OCI-LY3 (cell line): ENCODE results near the gene MGST1.
A peak's percentile ranks its signal among the peaks of the same experiment; 100 is the strongest.

ENCODE experiments used
- H2AFZ ChIP-seq: fragments of 200-600, 300-600 bp; shearing (Covaris generic); 2 replicates; pipeline ENCODE4 v1.6.0; 2014; ENCODE audit warnings: antibody characterized with exemption, low read depth, low read length
- H3K27ac ChIP-seq: fragments of 200-600, 300-600 bp; sonication (generic); 2 replicates; pipeline ENCODE4 v1.5.1; 2014; ENCODE audit warnings: mild to moderate bottlenecking, low read length, moderate library complexity, mixed read lengths
- H3K27me3 ChIP-seq: fragments of 200-600, 300-600 bp; sonication (generic); 2 replicates; pipeline ENCODE4 v1.6.1; 2014; ENCODE audit warnings: low read depth, low read length, mixed read lengths
- H3K36me3 ChIP-seq: fragments of 200-600, 300-600 bp; sonication (generic); replicated peaks from 2 replicates; pipeline ENCODE3; 2014; ENCODE audit warnings: low read depth, low read length, mixed read lengths
- H3K4me1 ChIP-seq: fragments of 300-600, 200-600 bp; sonication (generic); 2 replicates; pipeline ENCODE4 v1.6.1; 2014; ENCODE audit warnings: low read length, mixed read lengths
- H3K4me2 ChIP-seq: fragments of 200-600, 300-600 bp; sonication (generic); 2 replicates; pipeline ENCODE4 v1.6.1; 2014; ENCODE audit warnings: low read length, mixed read lengths
- H3K4me3 ChIP-seq: fragments of 300-600, 200-600 bp; sonication (generic); 2 replicates; pipeline ENCODE4 v1.5.1; 2014; ENCODE audit warnings: antibody characterized with exemption, mild to moderate bottlenecking, low read length, moderate library complexity
- H3K79me2 ChIP-seq: fragments of 300-600, 200-600 bp; shearing (Covaris generic); 2 replicates; pipeline ENCODE4 v1.6.1; 2014; ENCODE audit warnings: mild to moderate bottlenecking, low read length, mixed read lengths
- H3K9ac ChIP-seq: fragments of 300-600, 200-600 bp; shearing (Covaris generic); 2 replicates; pipeline ENCODE4 v1.6.0; 2014; ENCODE audit warnings: mild to moderate bottlenecking, low read length, moderate library complexity
- H3K9me3 ChIP-seq: fragments of 200-600, 300-600 bp; shearing (Covaris generic); 2 replicates; pipeline ENCODE4 v1.6.1; 2014; ENCODE audit warnings: low read length, mixed read lengths; ENCODE audit not compliant: insufficient read depth
- H4K20me1 ChIP-seq: fragments of 200-600, 300-600 bp; sonication (generic); 2 replicates; pipeline ENCODE4 v1.6.1; 2016; ENCODE audit warnings: low read length, mixed read lengths; ENCODE audit not compliant: insufficient read depth
- EZH2phosphoT487 ChIP-seq: fragments of 200-600 bp; shearing (Covaris generic); IDR thresholded peaks from 2 replicates; pipeline ENCODE4 v1.6.1; 2018; ENCODE audit warnings: antibody characterized with exemption, mixed run types, low read depth
- TF ChIP-seq, protein P1 (sequence below): fragments of 200-600, 300-600 bp; sonication (generic); IDR thresholded peaks from 2 replicates; pipeline ENCODE4 v1.5.1; 2014; ENCODE audit warnings: antibody characterized with exemption, low read length, low read depth

The MGST1 gene, protein sequence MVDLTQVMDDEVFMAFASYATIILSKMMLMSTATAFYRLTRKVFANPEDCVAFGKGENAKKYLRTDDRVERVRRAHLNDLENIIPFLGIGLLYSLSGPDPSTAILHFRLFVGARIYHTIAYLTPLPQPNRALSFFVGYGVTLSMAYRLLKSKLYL

DNA sequence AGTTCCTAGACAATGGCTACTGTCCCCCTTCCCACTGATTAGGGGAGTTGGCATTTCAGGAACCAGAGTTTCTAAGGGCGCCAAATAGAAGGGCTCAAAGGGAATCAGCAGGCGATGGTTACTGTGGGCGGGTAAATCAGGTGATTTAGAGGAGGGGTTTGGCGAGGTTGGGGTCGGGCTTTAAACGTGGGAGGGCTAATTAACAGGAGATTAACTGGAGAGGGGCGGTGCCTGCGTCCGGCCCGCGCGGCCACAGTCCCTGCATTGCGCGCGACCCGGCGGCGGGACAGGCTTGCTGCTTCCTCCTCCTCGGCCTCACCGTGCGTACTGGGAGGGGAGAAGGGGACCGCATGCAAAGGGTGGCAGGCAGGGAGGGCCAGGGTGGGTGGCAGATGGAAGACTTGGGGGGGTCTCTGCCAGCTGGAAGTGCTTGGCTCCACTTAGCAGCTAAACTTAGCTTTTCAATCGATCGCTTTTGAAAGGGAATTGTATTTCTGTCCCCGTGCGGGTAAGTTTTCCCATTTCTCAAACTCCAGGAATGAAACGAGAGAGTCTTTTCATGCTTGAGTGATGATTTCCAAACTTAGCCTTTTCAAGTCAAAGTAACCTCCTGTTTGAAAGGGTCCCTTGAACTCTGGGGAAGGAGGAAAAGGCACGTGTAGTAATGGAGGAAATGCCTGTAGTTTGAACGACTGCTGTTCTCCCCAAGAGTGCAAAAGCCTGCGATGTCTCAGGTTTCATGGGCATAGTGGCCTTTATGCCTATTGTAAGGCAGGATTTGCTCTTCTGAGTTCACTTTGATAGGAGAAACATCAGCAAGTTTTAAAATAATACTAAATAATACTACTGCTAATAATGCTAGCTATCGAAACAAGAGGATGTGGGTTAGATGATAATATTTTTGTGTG, at the start of gene MGST1:
Gene MGST1, plus strand, starts transcription at position 255 of the 908 bp plus-strand sequence. CDS start 6,608 bp downstream, outside the sequence.
- Histone ChIP-seq H3K9ac (peak within 1 kb of the TSS; percentile 96), H3K27ac (peak within 1 kb of the TSS; percentile 82)
- TF ChIP-seq, protein P1, sequence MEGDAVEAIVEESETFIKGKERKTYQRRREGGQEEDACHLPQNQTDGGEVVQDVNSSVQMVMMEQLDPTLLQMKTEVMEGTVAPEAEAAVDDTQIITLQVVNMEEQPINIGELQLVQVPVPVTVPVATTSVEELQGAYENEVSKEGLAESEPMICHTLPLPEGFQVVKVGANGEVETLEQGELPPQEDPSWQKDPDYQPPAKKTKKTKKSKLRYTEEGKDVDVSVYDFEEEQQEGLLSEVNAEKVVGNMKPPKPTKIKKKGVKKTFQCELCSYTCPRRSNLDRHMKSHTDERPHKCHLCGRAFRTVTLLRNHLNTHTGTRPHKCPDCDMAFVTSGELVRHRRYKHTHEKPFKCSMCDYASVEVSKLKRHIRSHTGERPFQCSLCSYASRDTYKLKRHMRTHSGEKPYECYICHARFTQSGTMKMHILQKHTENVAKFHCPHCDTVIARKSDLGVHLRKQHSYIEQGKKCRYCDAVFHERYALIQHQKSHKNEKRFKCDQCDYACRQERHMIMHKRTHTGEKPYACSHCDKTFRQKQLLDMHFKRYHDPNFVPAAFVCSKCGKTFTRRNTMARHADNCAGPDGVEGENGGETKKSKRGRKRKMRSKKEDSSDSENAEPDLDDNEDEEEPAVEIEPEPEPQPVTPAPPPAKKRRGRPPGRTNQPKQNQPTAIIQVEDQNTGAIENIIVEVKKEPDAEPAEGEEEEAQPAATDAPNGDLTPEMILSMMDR, result no peak
- no peak for TF ChIP-seq EZH2phosphoT487

DNA sequence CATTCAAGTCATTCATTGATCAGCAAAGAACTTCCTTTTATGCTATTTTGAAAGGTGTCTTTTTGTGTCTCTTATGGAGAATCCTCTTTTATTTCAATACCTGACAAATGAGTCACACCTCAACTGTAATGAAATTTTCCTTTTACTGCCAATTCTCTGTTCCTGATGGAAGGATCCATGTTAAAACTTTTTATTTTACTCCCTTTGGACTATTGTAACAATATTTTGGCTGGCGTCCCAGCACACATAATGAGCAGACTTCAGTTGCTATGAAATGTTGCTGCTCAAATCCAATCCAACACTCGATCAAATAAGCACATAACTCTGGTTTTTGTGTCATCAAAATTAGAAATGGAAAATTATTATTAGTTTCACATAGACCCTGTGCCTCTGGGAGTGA, 48.0 kb upstream of the MGST1 start:
- H4K20me1 ChIP-seq, result no peaks in the 10 kb centered on the region
- H2AFZ ChIP-seq, result no peak overlapping the region
- no peaks in the 10 kb centered on the region for H3K27me3 ChIP-seq
- H3K4me2 ChIP-seq, result no peak overlapping the region
- no peak overlapping the region for H3K9ac ChIP-seq
- H3K4me1 ChIP-seq, result no peaks in the 10 kb centered on the region
- H3K4me3 ChIP-seq, result no peak overlapping the region
- no peak overlapping the region for H3K27ac ChIP-seq
- H3K36me3 ChIP-seq, result no peaks in the 10 kb centered on the region
- no peaks in the 10 kb centered on the region for H3K9me3 ChIP-seq
- no peaks in the 10 kb centered on the region for H3K79me2 ChIP-seq
- TF ChIP-seq EZH2phosphoT487, result no peak
- TF ChIP-seq, protein P1, result no peak

More for the DNA sequence above, at the start of gene MGST1:
- Histone ChIP-seq H3K4me2 (peak within 1 kb of the TSS; percentile 76), H3K9me3 (no peaks in the 10 kb centered on the region), H2AFZ (peak within 1 kb of the TSS; percentile 73), H3K4me3 (peak within 1 kb of the TSS; percentile 90), H3K27me3 (no peaks in the 10 kb centered on the region), H3K4me1 (peaks cover 40% of the 10 kb centered on the region), H3K79me2 (peaks cover 56% of the 10 kb centered on the region), H3K36me3 (peaks cover 25% of the 10 kb centered on the region), H4K20me1 (peaks cover 25% of the 10 kb centered on the region)

DNA sequence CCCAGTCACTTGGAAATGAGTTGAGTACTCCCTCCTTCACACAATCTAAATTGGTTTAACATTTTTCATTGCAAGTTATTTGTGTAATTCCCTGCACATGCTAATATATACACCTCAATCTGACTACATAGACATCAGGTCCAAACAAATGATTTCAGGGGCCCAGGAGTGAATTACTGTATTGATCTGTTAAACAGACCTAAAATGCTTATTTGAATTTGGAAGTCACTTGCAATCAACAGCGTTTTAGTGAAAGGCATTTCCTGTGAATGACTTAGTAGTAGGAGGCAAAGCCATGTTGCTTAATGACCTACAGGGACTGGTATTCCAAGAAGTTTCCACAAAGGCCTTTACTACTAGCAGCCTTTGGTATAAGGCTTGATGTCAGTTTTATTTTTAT, 47.3 kb upstream of the MGST1 start:
- no peak for TF ChIP-seq EZH2phosphoT487
- TF ChIP-seq, protein P1, result no peak
- Histone ChIP-seq H3K4me1 (no peaks in the 10 kb centered on the region), H4K20me1 (no peaks in the 10 kb centered on the region), H3K27me3 (no peaks in the 10 kb centered on the region), H3K4me2 (no peak overlapping the region), H3K9ac (no peak overlapping the region), H2AFZ (no peak overlapping the region), H3K79me2 (no peaks in the 10 kb centered on the region), H3K27ac (no peak overlapping the region), H3K4me3 (no peak overlapping the region), H3K9me3 (no peaks in the 10 kb centered on the region), H3K36me3 (no peaks in the 10 kb centered on the region)

DNA sequence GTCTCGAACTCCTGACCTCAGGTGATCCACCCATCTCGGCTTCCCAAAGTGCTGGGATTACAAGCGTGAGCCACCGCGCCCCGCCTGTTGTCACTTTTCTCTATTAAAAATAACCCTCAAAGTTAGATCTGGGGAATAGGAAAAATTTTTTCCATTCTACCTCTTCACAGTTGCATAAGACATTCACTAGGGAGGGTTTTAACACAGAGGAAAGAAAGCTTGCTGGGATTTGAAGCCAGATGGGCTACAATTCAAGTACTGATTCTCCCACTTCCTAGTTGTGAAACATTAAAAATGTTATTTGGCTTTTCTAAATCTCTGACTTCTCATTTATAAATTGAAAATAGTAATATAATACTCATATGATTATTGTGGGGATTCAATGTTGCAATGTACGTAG, 46.7 kb upstream of the MGST1 start:
- Histone ChIP-seq H3K36me3 (no peaks in the 10 kb centered on the region), H3K4me2 (no peak overlapping the region), H3K27ac (no peak overlapping the region), H3K4me3 (no peak overlapping the region), H4K20me1 (no peaks in the 10 kb centered on the region), H3K79me2 (no peaks in the 10 kb centered on the region), H3K9ac (no peak overlapping the region), H3K9me3 (no peaks in the 10 kb centered on the region), H2AFZ (no peak overlapping the region), H3K27me3 (no peaks in the 10 kb centered on the region), H3K4me1 (no peaks in the 10 kb centered on the region)
- TF ChIP-seq, protein P1, result no peak
- TF ChIP-seq EZH2phosphoT487, result no peak
